HG03060 (cell line): ENCODE data around the gene PLCE1.

Source experiments
- ATAC-seq: cut with Tn5 transposase; IDR thresholded peaks from one replicate; pipeline ENCODE4 v1.9.1; 2021; ENCODE audit warnings: low read depth, moderate number of reproducible peaks; ENCODE audit not compliant: unreplicated experiment

Gene PLCE1

DNA sequence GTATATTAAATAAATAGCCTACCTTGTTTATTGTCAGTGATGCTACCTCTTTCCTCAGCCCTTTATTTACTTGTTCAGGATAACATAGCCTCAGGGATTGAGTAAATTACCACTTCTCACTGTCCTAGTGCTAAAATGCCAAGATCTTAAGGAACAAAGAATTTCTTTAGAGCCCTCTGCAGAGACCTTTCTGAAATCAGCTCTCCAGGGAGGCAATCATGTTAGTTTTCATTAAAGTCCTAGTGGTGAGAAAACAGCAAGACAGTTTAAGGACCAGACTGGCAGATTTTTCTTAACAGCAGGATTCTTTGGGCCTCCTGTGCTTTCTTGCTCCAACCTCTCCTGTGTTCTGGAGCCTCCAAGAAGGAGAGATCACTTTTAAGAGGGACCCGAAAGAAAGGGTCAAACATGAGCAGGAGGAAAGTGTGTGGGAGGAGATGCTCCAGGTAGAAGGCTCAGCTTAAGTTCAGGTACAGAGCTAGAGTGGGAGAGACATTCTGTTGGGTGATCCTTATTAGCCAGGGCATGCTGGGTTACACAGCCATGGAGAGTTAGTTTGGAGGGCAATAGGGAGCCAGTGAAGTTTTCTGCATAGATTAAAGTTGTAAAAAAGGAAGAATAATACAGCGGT lies 1.2 kb upstream of the PLCE1 start:
- ATAC-seq = no peak

- no peak for ATAC-seq
Measured at GRCh38 chr10:93993414-93993781, 333 bp upstream of the PLCE1 start.

DNA sequence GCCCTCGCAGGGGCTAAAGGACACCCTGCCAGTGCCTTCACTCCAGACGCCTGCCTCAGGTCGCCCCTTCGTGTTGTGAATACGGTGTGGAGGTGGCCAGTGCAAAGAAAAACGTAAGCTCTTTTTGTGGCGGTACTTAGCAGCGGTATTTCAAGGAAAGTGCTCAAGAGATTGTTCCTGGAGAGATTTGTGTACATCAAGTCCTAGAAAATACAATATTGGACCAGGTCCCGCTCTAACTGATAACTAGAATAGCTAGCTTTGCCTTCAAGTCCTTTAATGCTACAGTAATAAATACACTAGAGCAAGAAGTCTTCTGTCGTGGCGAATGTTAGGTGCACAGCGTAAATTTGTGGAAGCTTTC lies 689 bp downstream of the PLCE1 start:
- no peak for ATAC-seq

DNA sequence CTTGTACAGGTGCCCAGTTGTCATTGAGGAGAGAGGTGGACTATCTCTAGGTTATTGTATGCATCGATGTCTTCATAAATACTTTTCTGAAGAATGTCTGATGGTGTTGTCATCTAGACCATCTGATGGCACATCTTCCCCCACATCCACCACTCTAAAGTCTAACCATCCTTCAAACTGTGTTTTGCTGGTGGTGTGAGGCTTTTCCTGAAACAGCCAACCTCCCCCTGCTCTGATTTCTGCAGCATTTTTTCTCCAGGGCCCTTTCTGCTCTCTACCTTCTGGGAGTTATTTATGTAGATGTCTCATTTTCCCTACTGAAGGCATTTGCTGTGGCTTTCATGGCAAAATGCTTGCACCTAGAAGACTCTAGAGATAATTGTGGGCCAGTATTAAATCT lies 1.5 kb downstream of the PLCE1 start:
- no peak for ATAC-seq

GRCh38 chr10:93995598-93996271 lies 2.0 kb downstream of the PLCE1 start:
- no peak for ATAC-seq

DNA sequence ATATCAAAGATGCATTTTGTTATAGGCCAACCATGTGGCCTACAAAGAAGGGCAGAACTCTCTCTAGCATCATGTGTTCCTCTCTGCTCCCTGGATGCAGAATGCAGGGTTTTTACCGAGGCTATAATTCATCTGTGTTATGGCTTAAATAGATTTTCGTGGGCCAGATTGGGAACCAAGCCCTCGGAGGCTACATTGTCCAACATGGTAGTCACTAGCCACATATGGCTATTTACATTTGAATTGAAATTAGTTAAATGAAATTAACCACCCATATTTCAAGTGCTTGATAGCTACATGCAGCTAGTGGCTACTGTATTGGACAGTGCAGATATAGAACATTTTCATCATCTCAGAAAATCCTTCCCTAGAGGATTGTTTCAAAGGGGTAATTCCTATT lies 2.8 kb downstream of the PLCE1 start:
- ATAC-seq = no peak

- no peak for ATAC-seq
Measured at GRCh38 chr10:93997546-93997945, 3.8 kb downstream of the PLCE1 start.

GRCh38 chr10:93999401-93999851 lies 5.7 kb downstream of the PLCE1 start:
- ATAC-seq = no peak

GRCh38 chr10:94000638-94001415 lies 7.1 kb downstream of the PLCE1 start:
- ATAC-seq = no peak

GRCh38 chr10:94001416-94001810 lies 7.7 kb downstream of the PLCE1 start:
- ATAC-seq = no peak

GRCh38 chr10:94002156-94002555 lies 8.4 kb downstream of the PLCE1 start:
- ATAC-seq = no peak

DNA sequence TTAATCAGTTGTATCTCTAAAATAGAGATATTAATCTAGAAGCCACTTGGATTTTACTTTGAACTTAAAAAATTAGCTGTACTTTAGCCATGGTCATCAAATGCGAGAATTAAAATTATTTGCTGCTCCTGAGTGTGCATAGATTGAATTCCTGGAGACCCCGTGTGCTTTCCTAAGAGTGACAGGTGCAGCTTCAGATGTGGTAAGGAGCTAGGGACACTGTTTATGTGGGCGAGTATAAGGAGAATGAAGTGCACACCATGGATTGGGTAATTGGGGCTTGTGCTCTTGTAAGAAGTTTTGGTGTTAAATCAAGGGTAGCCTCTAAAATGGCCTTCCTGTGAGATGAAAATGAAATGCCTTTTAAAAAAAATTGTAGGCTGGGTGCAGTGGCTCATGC lies 9.8 kb downstream of the PLCE1 start:
- no peak for ATAC-seq

DNA sequence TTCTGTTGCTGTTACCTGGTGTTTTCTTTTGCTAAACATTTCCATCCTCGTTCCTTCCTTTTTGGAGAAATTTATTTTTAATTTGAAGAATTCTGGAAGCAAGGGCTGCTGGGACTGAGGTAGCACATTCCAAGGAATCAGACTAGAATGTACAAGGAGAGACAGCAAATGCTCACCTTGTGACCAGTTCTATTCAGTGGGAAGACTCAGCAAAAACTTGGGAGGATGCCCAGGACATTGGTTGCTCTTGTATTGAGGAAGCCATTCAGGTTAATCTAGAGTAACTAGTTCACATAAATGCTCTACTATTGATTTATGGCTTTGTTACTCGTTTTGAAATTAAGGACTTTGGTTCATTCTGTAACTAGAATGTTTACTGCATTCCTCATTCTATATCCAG lies 11.3 kb downstream of the PLCE1 start:
- no peak for ATAC-seq

- no peak for ATAC-seq
Measured at GRCh38 chr10:94006591-94007550, 13.1 kb downstream of the PLCE1 start.

DNA sequence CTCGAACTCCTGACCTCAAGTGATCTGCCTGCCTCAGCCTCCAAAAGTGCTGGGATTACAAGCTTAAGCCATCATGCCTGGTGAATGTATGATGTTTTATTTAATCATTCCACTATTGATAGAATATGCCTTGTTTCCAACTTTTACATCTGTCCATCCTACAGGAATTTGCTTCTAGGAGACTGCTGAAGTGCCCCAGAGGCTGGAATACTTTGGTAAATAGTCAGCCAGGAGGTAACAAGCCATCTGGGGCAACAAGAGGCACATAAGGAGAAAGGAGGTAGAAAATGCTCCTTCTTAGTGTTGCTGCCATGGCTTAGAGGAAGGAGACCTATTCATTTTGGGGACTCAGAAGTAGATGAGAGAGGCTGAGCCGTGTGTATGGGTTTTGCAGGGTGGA lies 14.8 kb downstream of the PLCE1 start:
- no peak for ATAC-seq

GRCh38 chr10:94010116-94010515 lies 16.4 kb downstream of the PLCE1 start:
- no peak for ATAC-seq

- no peak for ATAC-seq
Measured at GRCh38 chr10:94010886-94011285, 17.2 kb downstream of the PLCE1 start.

- no peak for ATAC-seq
Measured at GRCh38 chr10:94011296-94011695, 17.6 kb downstream of the PLCE1 start.

- ATAC-seq = no peak
Measured at GRCh38 chr10:94012834-94013233, 19.1 kb downstream of the PLCE1 start.

DNA sequence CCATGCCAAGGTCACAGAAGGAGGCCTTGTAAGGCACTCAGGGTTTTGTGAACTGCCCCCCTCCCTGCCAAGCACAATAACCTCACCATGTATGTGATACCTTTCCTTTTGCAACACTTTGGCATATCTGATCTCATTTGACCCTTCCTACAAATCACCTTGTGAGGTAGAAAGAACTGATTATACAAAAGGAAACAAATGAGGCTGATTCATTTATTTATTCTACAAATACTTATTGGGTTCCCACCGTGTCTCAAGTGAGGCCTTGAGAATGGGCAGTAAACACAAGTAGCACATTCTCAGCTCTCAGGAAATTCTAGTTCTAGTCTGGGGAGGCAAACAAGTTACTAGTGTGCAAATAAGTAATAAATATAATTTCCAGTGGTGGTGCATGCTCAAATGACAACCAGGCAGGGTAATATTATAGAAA lies 19.6 kb downstream of the PLCE1 start:
- ATAC-seq = no peak

DNA sequence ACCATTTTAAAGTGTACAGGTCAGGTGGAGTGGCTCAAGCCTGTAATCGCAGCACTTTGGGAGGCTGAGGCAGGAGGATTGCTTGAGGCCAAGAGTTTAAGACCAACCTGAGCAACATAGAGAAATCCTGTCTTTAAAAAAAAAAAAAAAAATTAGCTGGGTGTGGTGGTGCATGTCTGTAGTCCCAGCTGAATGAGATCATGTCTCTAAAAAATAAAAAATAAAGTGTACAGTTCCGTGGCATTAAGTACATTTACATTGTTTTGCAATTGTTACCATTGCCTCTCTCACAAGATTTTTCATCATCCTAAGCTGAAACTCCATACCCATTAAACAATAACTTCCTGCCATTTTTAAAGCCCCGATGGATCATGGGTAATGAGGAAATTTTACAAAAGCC lies 20.6 kb downstream of the PLCE1 start:
- ATAC-seq = no peak
